Measurements from ENCODE around the gene NMBR. TPM values are rescaled to one million over a fixed set of nuclear protein-coding genes. Genes with fewer than 3 reads are reported as not detected.
"Not testable (repeated sequence)": the region's sequence is repeated elsewhere in the genome, so short reads cannot be mapped to it uniquely, and the experiment has no call there.

The NMBR gene
- total RNA-seq, 4 donors from 2014 or later: not detected

DNA sequence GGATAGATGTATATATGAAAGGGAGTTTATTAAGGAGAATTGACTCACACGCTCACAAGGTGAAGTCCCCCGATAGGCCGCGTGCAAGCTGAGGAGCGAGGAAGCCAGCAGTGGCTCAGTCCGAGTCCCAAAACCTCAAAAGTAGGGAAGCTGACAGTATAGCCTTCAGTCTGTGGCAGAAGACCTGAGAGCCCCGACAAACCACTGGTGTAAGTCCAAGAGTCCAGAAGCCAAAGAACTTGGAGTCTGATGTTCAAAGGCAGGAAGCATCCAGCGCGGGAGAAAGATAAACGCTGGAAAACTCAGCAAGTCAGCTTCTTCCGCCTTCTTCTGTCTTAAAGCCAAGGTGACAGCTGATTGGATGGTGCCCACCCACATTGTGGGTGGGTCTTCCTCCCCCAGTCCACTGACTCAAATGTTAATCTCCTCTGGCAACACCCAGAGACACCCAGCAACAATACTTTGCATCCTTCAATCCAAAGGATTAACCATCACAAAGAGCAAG is 116.8 kb downstream of the NMBR start:
- H3K4me3 ChIP-seq: no peak overlapping the region
- no peaks in the 10 kb centered on the region for H3K27me3 ChIP-seq
- H3K36me3 ChIP-seq: no peaks in the 10 kb centered on the region
- no peak for DNase-seq (ENCODE audit: extremely low spot score)
- no peak overlapping the region for H3K27ac ChIP-seq (replicated peaks in 1 of 4)
- intact Hi-C loops (cut with DNase I): no loop called here
- no peaks in the 10 kb centered on the region for H3K4me1 ChIP-seq
- H3K9me3 ChIP-seq: no peaks in the 10 kb centered on the region
- WGBS: 61% methylated on average over 11 of the region's 11 CpGs
- no peak for TF ChIP-seq POLR2AphosphoS5 (IDR thresholded peaks at IDR 0.05)
- TF ChIP-seq POLR2A (IDR thresholded peaks at IDR 0.05; ENCODE audit: low read depth): no peak
- TF ChIP-seq, protein P1, sequence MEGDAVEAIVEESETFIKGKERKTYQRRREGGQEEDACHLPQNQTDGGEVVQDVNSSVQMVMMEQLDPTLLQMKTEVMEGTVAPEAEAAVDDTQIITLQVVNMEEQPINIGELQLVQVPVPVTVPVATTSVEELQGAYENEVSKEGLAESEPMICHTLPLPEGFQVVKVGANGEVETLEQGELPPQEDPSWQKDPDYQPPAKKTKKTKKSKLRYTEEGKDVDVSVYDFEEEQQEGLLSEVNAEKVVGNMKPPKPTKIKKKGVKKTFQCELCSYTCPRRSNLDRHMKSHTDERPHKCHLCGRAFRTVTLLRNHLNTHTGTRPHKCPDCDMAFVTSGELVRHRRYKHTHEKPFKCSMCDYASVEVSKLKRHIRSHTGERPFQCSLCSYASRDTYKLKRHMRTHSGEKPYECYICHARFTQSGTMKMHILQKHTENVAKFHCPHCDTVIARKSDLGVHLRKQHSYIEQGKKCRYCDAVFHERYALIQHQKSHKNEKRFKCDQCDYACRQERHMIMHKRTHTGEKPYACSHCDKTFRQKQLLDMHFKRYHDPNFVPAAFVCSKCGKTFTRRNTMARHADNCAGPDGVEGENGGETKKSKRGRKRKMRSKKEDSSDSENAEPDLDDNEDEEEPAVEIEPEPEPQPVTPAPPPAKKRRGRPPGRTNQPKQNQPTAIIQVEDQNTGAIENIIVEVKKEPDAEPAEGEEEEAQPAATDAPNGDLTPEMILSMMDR (IDR thresholded peaks at IDR 0.05): no peak
- no peak for TF ChIP-seq EP300 (IDR thresholded peaks at IDR 0.05)

DNA sequence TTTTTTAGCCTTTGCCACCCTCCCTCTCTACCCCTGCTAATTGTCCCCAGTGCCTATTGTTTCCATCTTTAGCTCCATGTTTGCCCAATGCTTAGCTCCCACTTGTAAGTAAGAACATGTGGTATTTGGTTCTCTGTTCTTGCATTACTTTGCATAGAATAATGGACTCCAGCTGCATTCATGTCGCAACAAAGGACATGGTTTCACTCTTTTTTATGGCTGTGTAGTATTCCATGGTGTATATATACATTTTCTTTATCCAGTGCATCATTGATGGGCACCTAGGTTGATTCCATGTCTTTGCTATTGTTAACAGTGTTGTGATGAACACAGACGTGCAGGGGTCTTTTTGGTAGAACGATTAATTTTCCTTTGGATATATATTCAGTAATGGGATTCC is 118.4 kb downstream of the NMBR start:
- TF ChIP-seq EP300 (IDR thresholded peaks at IDR 0.05) (no peak), POLR2AphosphoS5 (IDR thresholded peaks at IDR 0.05) (no peak), POLR2A (IDR thresholded peaks at IDR 0.05; ENCODE audit: low read depth) (no peak)
- TF ChIP-seq, protein P1 (IDR thresholded peaks at IDR 0.05): no peak
- no peaks in the 10 kb centered on the region for H3K36me3 ChIP-seq
- no peaks in the 10 kb centered on the region for H3K27me3 ChIP-seq
- H3K4me3 ChIP-seq: no peak overlapping the region
- peaks cover 0 to 4% (median 0%) of the 10 kb centered on the region in 4 donors for H3K4me1 ChIP-seq
- WGBS: 88% methylated on average over 3 of the region's 3 CpGs
- no peaks in the 10 kb centered on the region for H3K9me3 ChIP-seq
- intact Hi-C loops (cut with DNase I): no loop called here
- no peak for DNase-seq (ENCODE audit: extremely low spot score)
- no peak overlapping the region for H3K27ac ChIP-seq (replicated peaks in 1 of 4)

DNA sequence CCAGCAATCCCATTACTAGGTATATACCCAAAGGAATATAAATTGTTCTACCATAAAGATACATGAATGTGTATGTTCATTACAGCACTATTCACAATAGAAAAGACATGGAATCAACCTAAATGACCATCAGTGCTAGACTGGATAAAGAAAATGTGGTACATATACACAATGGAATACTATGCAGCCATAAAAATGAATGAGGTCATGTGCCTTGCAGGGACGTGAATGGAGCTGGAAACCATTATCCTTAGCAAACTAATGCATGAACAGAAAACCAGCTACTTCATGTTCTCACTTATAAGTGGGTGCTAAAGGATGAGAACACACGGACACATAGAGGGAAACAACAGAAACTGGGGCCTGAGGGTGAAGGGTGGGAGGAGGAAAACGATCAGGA is 119.1 kb downstream of the NMBR start:
- H3K27ac ChIP-seq (replicated peaks in 1 of 4); H3K9me3 ChIP-seq; H3K36me3 ChIP-seq; H3K4me3 ChIP-seq; H3K27me3 ChIP-seq; H3K4me1 ChIP-seq; intact Hi-C loops (cut with DNase I); DNase-seq (ENCODE audit: extremely low spot score): not testable (repeated sequence)
- 92% methylated on average over 3 of the region's 3 CpGs for WGBS

DNA sequence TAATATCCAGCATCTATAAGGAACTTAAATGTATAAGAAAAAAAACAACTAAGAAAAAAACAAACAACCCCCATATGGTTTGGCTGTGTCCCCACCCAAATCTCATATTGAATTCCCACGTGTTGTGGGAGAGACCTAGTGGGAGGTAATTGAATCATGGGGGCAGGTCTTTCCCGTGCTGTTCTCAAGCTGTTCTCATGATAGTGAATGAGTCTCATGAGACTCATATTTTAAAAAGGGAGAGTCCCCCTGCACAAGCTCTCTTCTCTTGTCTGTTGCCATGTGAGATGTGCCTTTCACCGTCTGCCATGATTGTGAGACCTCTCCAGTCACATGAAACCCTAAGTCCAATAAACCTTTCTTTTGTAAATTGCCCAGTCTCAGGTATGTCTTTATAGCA is 119.8 kb downstream of the NMBR start:
- Histone ChIP-seq H3K27me3 (no peaks in the 10 kb centered on the region), H3K4me3 (no peak overlapping the region), H3K27ac (replicated peaks in 1 of 4) (no peak overlapping the region), H3K4me1 (peaks cover 0 to 10% (median 0%) of the 10 kb centered on the region in 4 donors), H3K9me3 (no peaks in the 10 kb centered on the region), H3K36me3 (no peaks in the 10 kb centered on the region)
- TF ChIP-seq POLR2AphosphoS5 (IDR thresholded peaks at IDR 0.05): no peak
- TF ChIP-seq, protein P1 (IDR thresholded peaks at IDR 0.05): no peak
- TF ChIP-seq EP300 (IDR thresholded peaks at IDR 0.05): no peak
- no peak for TF ChIP-seq POLR2A (IDR thresholded peaks at IDR 0.05; ENCODE audit: low read depth)
- intact Hi-C loops (cut with DNase I): no loop called here
- no peak for DNase-seq (ENCODE audit: extremely low spot score)
- WGBS: 81% methylated on average over 3 of the region's 3 CpGs

DNA sequence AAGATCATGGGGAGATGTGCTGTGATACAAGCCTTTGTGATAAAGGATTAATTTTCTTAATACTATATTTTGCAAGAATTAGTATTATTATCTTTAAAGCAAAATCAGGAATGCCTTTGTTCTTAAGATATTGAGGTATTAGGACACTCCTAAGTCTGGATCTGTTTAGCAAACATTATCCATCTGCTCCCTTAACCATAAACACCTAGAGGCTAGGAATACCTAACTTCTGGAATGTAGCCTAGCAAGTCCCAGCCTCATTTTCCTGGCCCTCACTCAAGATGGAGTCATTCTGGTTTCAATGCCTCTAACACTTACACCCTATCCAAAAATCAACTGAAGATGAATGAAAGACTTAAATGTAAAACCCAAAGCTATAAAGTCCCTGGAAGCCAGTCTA is 120.5 kb downstream of the NMBR start:
- intact Hi-C loops (cut with DNase I): no loop called here
- no peaks in the 10 kb centered on the region for H3K9me3 ChIP-seq
- H3K27ac ChIP-seq (replicated peaks in 1 of 4): no peak overlapping the region
- no peaks in the 10 kb centered on the region for H3K27me3 ChIP-seq
- DNase-seq (ENCODE audit: extremely low spot score): no peak
- H3K36me3 ChIP-seq: no peaks in the 10 kb centered on the region
- peaks cover 0 to 10% (median 0%) of the 10 kb centered on the region in 4 donors for H3K4me1 ChIP-seq
- no peak overlapping the region for H3K4me3 ChIP-seq
- TF ChIP-seq POLR2A (IDR thresholded peaks at IDR 0.05; ENCODE audit: low read depth): no peak
- TF ChIP-seq, protein P1 (IDR thresholded peaks at IDR 0.05): no peak

Other genes starting within 250 kb of the NMBR start
- gene GJE1, start 14.2 kb downstream of the NMBR start, total RNA-seq: not detected
- 10 to 100 TPM; 25.7 to 37.9 (median 28.2) TPM for gene VTA1, start 141 bp upstream of the NMBR start, total RNA-seq
- 10 to 100 TPM in 1 of 4 donors, 1 to 10 TPM in 3; 5.5 to 11.8 (median 8.0) TPM for gene ADGRG6, start 154.9 kb upstream of the NMBR start, total RNA-seq

Measured in esophagus muscularis mucosa (tissue), 4 donors.